Right lobe of liver (tissue), 6 donors: ENCODE results near the gene CCL27. TPM values are rescaled to one million over a fixed set of nuclear protein-coding genes. Genes with fewer than 3 reads are reported as not detected.

Source experiments
- ATAC-seq, 4 donors: fragments of 200-7000 bp; cut with Tn5 transposase; one replicate each; pipeline ENCODE4 v1.9.1; 2020; ENCODE audit warnings: mild to moderate bottlenecking in 4 of 4, moderate library complexity in 4 of 4
- DNase-seq, 3 donors: peaks; one replicate each; pipeline ENCODE4 v3.0.0-alpha.2; 2020
- H3K27ac ChIP-seq, 3 donors: fragments of 200-600 bp; one replicate each; pipeline ENCODE4 v1.8.0; 2022
- H3K27me3 ChIP-seq, 2 donors: fragments of 200-600 bp; one replicate each; pipeline ENCODE4 v1.8.0; 2022
- H3K36me3 ChIP-seq, 4 donors: fragments of 200-600 bp; sonication (generic) in 1 of 4; one replicate each; pipeline versions ENCODE4 v1.5.1 to v1.8.0; 2017 to 2022; ENCODE audit warnings: control low read depth in 1 of 4
- H3K4me1 ChIP-seq, 4 donors: fragments of 200-600 bp; sonication (generic) in 1 of 4; one replicate each; pipeline versions ENCODE4 v1.5.1 to v1.8.0; 2017 to 2022; ENCODE audit warnings: control low read depth in 1 of 4
- H3K4me3 ChIP-seq, 3 donors: fragments of 200-600 bp; one replicate each; pipeline ENCODE4 v1.8.0; 2022
- H3K9me3 ChIP-seq, 4 donors: fragments of 200-600 bp; sonication (generic) in 1 of 4; one replicate each; pipeline versions ENCODE4 v1.5.1 to v1.8.0; 2017 to 2022; ENCODE audit warnings: control low read depth in 1 of 4
- POLR2A ChIP-seq: fragments of 450-650 bp; IDR thresholded peaks from one replicate; pipeline ENCODE4 v1.6.1; 2017; ENCODE audit warnings: antibody characterized with exemption, mild to moderate bottlenecking
- WGBS: methylation state at CpG from one replicate; pipeline ENCODE4 v1.1.6; 2018; ENCODE audit warnings: low coverage, low lambda C conversion rate; ENCODE audit not compliant: insufficient coverage; ENCODE audit errors: missing lambda C conversion rate; 5-methylcytosine and 5-hydroxymethylcytosine counted together
- intact Hi-C, 2 donors: fragments of 100-400 bp; cut with DNase I; formaldehyde crosslinking; loops; one replicate each; pipeline versions ENCODE4 v1.11.2 to v1.14.1; 2022
- total RNA-seq, 6 experiments: library from RNA; depleted of rRNA in 2 of 6; stranded (reverse); fragments of >200 nt in 2 of 6; fragmentation: NEBNext Ultra II Directional in 3 of 6; extraction: Animal tissue kit (Norgen Biotek cat#: 25700) in 3 of 6; gene quantifications; one replicate each; pipeline versions ENCODE4 v1.1.0 to v1.2.4, GENCODE V29; 2016 to 2023
- TF ChIP-seq, protein P1 (sequence below), 4 donors: fragments of 200-600 bp in 3 of 4; fragments of 450-650 bp in 1 of 4; IDR thresholded peaks; one replicate each; pipeline versions ENCODE4 v1.5.1 to v1.8.0; 2016 to 2022; ENCODE audit warnings: antibody characterized with exemption in 4 of 4, mild to moderate bottlenecking in 2 of 4
- donor health status: DM: no; HTN: yes; CAD: no.
- donor health status: DM: no; HTN: no; CAD: no.
- donor health status: DM: no; HTN: no; CAD: no.
- donor health status: DM: no; HTN: yes; CAD: no.
- donor health status: DM: no; HTN: yes; CAD: no.

CCL27 gene
- total RNA-seq, 6 experiments from 2014 or later: not detected

DNA sequence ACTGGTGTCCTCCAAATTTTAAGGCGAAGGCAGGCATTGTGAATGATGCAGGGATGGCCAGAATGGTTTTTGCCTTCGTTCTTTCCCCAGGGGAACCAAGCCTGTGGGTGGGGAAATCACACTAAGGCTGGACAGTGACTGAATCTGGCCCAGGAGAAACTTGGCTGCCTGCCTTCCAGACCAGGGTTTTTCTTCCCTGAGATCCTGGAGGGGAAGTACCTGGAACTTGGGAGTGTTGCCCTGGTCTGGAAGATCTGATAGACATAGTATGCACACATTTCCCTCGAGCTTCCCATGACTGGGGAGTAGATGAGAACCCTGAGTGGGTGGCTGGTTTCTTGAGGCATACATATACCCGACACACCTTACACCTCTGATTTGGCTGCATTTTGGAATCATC lies 11.1 kb downstream of the CCL27 start:
- 19% methylated on average over 3 of the region's 4 CpGs for WGBS
- Histone ChIP-seq H3K36me3 (peaks cover 0 to 17% (median 9%) of the 10 kb centered on the region in 4 donors), H3K27me3 (no peaks in the 10 kb centered on the region), H3K9me3 (no peaks in the 10 kb centered on the region), H3K4me3 (peak overlapping the region; percentile 14 to 59 (median 23)), H3K27ac (peak overlapping the region; percentile 18 to 77 (median 45)), H3K4me1 (peaks cover 0 to 46% (median 20%) of the 10 kb centered on the region in 4 donors)
- intact Hi-C loops: no loop called here
- peak in 2 of 3 donors; percentile 69 to 82 for DNase-seq
- no peak for TF ChIP-seq POLR2A
- TF ChIP-seq, protein P1, sequence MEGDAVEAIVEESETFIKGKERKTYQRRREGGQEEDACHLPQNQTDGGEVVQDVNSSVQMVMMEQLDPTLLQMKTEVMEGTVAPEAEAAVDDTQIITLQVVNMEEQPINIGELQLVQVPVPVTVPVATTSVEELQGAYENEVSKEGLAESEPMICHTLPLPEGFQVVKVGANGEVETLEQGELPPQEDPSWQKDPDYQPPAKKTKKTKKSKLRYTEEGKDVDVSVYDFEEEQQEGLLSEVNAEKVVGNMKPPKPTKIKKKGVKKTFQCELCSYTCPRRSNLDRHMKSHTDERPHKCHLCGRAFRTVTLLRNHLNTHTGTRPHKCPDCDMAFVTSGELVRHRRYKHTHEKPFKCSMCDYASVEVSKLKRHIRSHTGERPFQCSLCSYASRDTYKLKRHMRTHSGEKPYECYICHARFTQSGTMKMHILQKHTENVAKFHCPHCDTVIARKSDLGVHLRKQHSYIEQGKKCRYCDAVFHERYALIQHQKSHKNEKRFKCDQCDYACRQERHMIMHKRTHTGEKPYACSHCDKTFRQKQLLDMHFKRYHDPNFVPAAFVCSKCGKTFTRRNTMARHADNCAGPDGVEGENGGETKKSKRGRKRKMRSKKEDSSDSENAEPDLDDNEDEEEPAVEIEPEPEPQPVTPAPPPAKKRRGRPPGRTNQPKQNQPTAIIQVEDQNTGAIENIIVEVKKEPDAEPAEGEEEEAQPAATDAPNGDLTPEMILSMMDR (IDR thresholded peaks at IDR 0.05): no peak
- ATAC-seq: peak; percentile 2 to 24 (median 16)

DNA sequence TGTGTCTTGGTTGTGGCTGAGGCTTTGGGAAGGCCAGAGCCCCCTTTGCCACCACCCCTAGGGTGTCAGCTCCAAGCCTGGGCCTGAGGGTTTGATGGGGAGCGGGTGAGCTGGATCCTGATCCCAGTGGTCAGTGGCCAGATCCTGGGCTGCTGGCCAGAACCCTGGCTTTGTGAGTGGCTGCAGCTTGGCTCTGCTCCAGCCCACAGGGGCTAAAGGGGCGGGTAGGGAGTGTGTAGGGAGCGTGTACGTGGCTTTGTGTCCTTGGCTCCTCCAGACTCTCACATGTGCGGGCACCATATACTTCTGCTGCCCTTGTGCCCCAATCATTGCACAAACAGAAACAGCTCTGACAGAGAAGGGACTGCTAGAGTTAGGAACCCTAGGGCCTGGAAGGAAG lies 11.6 kb downstream of the CCL27 start:
- DNase-seq: peak; percentile 57 to 83 (median 76)
- TF ChIP-seq POLR2A: no peak
- TF ChIP-seq, protein P1 (IDR thresholded peaks at IDR 0.05): no peak
- no peaks in the 10 kb centered on the region for H3K9me3 ChIP-seq
- WGBS: 0% methylated on average over 2 of the region's 5 CpGs
- ATAC-seq: peak in 1 of 4 donors; percentile 0
- no peaks in the 10 kb centered on the region for H3K27me3 ChIP-seq
- intact Hi-C loops: no loop called here
- peaks cover 0 to 17% (median 9%) of the 10 kb centered on the region in 4 donors for H3K36me3 ChIP-seq
- peaks cover 0 to 50% (median 22%) of the 10 kb centered on the region in 4 donors for H3K4me1 ChIP-seq
- peak overlapping the region in 1 of 3 donors; percentile 59 for H3K4me3 ChIP-seq
- peak overlapping the region in 2 of 3 donors; percentile 18 to 77 for H3K27ac ChIP-seq

DNA sequence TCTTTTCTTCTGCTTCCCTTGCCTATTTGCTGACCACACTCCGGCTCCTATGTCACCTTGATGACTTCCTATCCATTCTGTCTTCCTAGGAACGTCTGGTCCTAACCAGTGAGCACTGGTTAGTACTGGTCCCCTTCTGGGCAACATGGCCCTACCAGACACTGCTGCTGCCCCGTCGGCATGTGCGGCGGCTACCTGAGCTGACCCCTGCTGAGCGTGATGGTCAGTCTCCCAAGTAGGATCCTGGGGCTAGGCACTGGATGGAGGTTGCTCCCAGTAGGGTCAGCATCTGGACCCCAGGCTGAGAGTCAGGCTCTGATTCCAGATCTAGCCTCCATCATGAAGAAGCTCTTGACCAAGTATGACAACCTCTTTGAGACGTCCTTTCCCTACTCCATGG lies 13.8 kb downstream of the CCL27 start:
- ATAC-seq: no peak

DNA sequence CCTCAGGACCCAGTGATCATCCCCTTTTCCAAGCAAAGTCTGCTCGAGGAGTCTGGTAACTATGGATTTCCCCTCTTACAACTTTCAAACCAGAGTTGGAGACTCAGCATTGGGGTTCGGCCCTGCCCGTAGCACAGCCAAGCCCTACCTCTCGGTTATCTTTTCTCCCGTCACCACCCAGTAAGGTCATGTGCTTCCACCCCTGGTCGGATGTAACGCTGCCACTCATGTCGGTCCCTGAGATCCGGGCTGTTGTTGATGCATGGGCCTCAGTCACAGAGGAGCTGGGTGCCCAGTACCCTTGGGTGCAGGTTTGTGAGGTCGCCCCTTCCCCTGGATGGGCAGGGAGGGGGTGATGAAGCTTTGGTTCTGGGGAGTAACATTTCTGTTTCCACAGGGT lies 14.8 kb downstream of the CCL27 start:
- Histone ChIP-seq H3K9me3 (no peaks in the 10 kb centered on the region), H3K4me3 (peak overlapping the region; percentile 64 to 95 (median 74)), H3K36me3 (peaks cover 0 to 17% (median 9%) of the 10 kb centered on the region in 4 donors), H3K27me3 (no peaks in the 10 kb centered on the region), H3K27ac (peak overlapping the region; percentile 70 to 87 (median 83)), H3K4me1 (peaks cover 0 to 65% (median 26%) of the 10 kb centered on the region in 4 donors)
- intact Hi-C loops: no loop called here
- WGBS: 20% methylated on average over 9 of the region's 10 CpGs
- DNase-seq (no peak), ATAC-seq (no peak)
- TF ChIP-seq, protein P1 (IDR thresholded peaks at IDR 0.05): no peak
- TF ChIP-seq POLR2A: no peak

More for the DNA sequence above, 13.8 kb downstream of the CCL27 start:
- TF ChIP-seq, protein P1 (IDR thresholded peaks at IDR 0.05): no peak
- no peak for TF ChIP-seq POLR2A
- no peak overlapping the region for H3K4me3 ChIP-seq
- DNase-seq: no peak
- H3K27ac ChIP-seq: no peak overlapping the region
- peaks cover 0 to 17% (median 9%) of the 10 kb centered on the region in 4 donors for H3K36me3 ChIP-seq
- H3K4me1 ChIP-seq: peaks cover 0 to 70% (median 30%) of the 10 kb centered on the region in 4 donors
- no peaks in the 10 kb centered on the region for H3K9me3 ChIP-seq
- 81% methylated on average over 5 of the region's 8 CpGs for WGBS
- intact Hi-C loops: no loop called here
- H3K27me3 ChIP-seq: no peaks in the 10 kb centered on the region
